Stimulated activated CD8-positive, alpha-beta memory T cell treated with anti-CD3 and anti-CD28 coated beads, Interleukin-12 subunit alpha, Interleukin-12 subunit beta, amount 100 ng/mL, for 1 hour (primary cell): ENCODE data around the gene NR6A1.
"Not testable (repeated sequence)": the region's sequence is repeated elsewhere in the genome, so short reads cannot be mapped to it uniquely, and the experiment has no call there.

ENCODE experiments used
- DNase-seq: peaks from one replicate; pipeline ENCODE4 v3.0.0-alpha.2; 2020; ENCODE audit warnings: low read depth

The NR6A1 gene

DNA sequence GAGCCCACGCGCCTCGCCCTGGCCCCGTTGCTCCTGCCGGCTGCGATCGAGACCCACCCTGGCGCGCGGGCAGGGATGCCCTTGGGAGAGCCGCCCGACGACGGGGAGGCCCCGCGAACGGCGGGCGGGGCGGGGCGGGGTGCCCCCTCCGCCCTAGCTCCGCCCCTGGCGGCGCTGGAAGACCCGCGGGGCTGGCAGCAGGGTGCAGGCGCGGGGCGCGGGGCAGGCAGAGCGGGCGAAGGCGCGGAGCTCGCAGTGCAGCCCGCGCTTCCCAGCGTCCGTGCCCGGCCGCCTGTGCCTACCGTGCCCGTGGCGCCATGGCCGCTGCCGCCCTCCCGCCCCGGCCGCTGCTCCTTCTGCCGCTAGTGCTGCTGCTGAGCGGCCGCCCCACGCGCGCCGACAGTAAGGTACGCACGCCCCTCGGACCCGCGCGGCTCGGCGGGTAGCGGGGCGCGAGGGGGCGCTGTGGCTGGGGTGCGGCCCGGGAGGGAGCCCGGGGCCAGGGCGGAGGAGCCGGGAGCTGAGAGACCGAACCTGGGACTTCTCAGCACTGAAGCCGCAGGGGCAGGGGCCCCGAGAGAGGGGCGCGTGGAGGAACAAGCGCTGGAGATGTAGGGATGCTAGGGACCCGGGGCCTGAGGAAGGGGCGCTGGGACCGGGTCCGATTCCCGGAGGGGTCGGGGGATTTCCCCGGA lies 6.0 kb upstream of the NR6A1 start, which contains the start of gene OLFML2A:
Gene OLFML2A, plus strand, starts transcription at position 180 of the 695 bp plus-strand sequence. Its CDS starts 138 bp downstream, at position 318.
- DNase-seq, result no peak

- no peak for DNase-seq
Measured at GRCh38 chr9:124776618-124776953, 5.5 kb upstream of the NR6A1 start.

DNA sequence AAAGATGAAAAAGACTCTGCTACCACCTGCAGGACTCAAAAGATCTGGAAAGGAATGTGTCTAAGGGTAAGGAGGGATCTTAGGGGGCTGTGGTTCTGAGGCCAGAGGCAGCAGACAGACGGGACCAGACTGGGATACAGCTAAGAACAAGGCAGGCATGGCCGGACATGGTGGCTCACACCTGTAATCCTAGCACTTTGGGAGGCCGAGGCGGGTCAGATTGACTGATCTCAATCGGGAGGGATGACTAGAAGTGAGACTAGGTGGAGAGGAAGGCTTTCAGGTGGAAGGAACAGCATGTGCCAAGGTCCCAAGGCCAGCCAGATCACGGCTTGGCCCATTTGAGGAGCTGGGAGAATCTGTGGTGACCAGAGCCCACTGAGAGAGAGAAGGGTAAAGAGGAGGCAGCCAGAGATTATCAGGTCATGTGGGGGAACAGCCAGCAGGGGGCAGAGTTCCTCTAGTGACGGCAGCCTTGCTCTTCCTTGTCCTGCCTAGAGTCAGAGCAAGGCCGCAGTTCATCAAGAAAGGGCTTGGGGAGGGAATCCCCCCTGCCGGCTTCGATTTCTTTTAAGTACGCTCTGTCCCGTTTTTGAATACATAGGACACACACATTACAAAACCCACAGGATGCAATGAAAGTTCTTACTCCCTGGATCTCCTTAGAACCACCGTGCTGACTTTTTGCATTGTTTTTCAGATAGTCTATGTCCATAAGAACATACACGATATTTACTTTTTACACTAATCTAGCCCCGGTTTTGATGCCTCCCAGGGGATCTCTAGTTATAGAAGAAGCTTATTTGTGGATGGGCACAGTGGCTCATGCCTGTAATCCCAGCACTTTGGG lies 3.2 kb upstream of the NR6A1 start:
- DNase-seq, result peak; percentile 63

DNA sequence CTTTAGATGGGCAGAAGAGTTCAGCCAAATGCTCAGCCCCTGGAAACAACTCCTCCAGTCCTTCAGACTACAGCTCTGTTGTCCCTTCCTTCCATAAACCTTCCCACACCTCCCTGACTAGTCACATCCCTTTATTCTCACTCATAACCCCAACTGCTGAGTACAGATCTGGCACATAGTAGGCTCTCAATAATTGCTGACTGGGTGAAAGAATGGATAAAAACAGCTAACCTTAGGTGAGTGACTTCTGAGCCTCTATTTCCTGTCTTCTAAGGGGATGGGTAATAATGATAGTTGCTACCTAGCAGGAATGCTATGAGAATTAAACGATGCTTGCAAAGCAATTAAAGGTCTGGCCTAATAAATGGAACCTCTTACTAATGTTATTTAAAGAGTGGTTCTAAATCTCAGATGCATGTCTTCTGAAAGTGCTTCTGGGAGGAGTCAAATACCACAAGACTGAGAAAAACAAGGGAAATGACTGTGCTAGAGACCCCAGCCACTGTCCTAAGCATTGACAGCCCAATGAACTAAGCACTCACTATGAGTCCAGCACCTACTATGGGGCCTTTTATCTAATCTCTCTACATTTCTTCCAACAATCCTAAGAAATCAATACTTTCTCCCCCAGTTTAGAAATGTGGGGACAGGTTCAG lies 2.5 kb upstream of the NR6A1 start:
- no peak for DNase-seq

DNA sequence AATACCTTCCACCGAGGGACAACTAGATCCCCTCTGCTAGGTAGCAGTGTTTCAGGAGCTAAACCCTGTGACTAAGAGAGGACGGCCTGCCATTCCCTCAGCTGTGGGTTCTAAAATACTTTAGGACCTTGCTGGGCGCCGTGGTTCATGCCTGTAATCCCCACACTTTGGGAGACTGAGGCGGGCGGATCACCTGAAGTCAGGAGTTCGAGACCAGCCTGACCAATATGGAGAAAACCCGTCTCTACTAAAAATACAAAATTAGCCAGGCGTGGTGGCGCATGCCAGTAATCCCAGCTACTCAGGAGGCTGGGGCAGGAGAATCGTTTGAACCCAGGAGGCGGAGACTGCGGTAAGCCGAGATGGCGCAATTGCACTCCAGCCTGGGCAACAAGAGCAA lies 1.8 kb upstream of the NR6A1 start:
- DNase-seq, result not testable (repeated sequence)

DNA sequence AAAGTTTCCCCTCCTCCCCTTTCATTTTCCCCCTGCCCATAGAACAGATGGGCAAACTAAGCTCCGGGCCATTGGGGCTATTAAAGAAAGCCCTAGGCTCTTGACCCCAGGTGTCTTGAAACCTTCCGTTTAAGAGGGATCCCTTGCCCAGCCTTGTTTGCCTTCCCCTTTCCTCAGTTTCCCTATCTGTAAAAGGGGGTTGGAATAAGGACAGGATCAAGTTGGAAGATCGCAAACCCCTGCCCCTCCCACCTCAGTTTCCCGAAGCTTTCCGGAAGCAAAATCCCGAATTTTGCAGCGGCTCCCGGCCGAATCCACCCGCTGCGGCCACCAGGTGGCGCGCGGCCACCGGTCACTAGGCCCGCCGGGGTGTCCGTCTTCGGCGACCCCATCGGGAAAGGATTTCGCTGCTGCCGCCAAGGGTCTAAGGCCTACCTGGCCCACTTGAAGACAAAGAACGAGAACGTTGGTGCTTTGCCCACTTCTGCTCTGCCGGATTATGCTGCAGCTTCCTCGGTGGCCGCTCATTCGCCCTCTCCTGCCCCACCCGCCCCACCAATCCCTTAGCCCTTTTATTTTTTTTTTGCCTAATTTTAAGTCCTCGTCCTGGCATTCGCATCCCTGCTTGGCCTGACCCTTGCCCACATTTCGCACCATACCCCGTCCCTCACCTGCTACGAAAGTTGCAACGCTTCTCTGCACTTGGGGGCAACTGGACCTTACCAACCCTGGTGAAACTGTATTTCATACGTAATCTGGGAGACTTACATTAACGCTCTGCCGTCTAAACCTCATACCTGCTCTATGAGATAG lies 962 bp upstream of the NR6A1 start:
- no peak for DNase-seq

GRCh38 chr9:124770359-124771020 lies 621 bp downstream of the NR6A1 start:
- no peak for DNase-seq

DNA sequence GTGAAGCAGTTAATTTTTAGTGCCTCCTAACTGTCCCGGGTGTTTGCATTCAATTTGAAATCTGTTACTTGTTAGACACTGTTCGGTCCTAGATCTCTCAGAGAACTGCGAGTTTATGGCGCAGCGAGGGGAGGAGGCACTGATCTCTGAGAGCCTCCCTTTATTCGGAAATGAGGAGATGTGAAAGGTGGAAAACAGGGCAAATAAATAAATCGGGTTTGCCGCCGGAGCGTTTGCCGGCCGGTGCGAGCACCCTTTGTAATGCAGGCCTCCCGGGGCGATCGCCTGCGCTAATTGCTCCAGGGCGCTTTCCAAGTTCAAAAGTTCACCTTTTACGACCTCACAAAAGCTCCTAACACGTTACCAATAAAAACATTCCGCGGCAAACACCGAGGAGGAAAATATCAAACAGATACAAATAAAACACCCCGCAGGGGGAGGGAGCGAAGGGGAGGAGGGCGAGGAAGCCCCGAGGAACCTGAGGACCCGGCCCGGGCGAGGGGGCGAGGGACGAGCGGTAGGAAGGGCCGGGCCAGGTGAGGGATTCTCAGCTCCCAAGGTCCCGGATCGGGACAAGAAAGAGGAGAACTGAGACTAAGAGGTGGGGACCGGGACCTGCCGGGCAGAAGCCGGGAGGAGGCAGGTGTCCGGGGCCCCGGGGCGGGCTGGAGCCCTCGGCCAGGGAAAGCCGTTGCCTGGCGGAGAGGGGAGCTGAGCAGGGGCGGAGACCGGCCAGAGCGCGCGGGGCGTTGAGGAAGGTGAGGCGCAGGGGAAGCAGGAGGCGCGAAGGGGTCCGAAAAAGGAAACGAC lies 1.4 kb downstream of the NR6A1 start:
- DNase-seq, result no peak

GRCh38 chr9:124768750-124769548 lies 2.2 kb downstream of the NR6A1 start:
- no peak for DNase-seq

DNA sequence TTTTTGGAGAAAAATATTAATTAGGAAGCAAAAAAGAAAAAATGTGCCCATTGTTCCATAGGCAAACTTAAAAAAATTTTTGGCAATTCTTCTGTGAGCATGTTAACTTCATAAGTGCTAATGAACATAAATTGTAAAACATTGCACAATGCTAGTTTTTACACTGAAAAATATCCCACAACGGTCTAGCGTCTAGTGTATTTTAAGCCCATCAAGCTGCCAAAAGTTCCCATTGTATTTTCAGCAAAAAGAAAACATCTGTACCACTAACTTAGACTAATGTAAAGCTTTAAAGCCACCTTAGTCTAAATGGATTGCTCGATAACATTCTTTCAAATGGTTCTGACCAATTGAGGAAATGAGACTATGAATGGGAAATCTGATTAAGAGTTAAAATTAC lies 2.8 kb downstream of the NR6A1 start:
- DNase-seq, result no peak

GRCh38 chr9:124767821-124768220 lies 3.3 kb downstream of the NR6A1 start:
- no peak for DNase-seq

GRCh38 chr9:124766815-124767554 lies 4.1 kb downstream of the NR6A1 start:
- no peak for DNase-seq

GRCh38 chr9:124766326-124766725 lies 4.8 kb downstream of the NR6A1 start:
- no peak for DNase-seq

- no peak for DNase-seq
Measured at GRCh38 chr9:124765439-124765835, 5.7 kb downstream of the NR6A1 start.

- no peak for DNase-seq
Measured at GRCh38 chr9:124764774-124765438, 6.2 kb downstream of the NR6A1 start.

DNA sequence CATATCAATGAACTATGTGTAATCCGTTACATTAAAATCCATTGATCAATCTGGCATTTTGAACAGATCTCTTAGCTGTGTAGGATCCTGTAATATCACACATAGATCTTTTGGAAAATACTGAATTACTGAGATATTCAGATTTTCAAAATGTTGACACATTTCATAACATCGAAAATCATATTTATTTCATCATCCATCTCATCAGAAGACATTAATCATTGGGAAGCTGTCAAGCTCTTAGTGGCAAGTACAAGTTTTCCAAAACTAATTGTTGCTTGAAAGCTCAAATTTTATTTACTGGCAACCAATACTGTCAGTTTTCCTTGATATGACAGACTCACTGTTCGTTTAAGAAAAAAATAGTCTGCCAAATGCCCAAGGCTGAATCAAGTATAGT lies 8.5 kb downstream of the NR6A1 start:
- no peak for DNase-seq

GRCh38 chr9:124761710-124762109 lies 9.4 kb downstream of the NR6A1 start:
- DNase-seq, result no peak

- DNase-seq, result no peak
Measured at GRCh38 chr9:124761196-124761595, 9.9 kb downstream of the NR6A1 start.

DNA sequence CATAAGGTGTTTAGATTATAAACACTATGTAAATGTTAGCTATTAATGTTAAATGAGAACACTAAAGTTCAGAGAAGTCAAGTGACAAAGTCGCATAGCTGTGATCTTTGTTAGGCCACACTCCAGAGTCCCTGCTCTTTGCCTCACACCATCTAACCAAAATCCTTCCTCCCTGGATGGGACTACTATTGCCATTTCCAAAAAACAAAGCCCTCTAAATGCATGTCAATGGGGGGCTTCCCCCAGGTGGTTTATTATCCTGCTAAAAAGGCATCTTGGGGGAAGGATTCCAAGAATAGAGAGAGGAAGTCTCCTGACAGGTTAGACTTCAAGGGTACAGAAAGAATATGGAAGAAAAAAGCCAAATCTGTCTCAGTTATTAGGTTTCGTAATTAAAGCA lies 10.4 kb downstream of the NR6A1 start:
- DNase-seq, result no peak
